HFFc6 (cell line): ENCODE measurements around the gene ADGRG1. TPM values are rescaled to one million over a fixed set of nuclear protein-coding genes. Genes with fewer than 3 reads are reported as not detected.
"Not testable (repeated sequence)": the region's sequence is repeated elsewhere in the genome, so short reads cannot be mapped to it uniquely, and the experiment has no call there.

Experiments
- DNase-seq: peaks from one replicate; pipeline ENCODE4 v3.0.0-alpha.2; 2018
- H3K27ac Mint-ChIP-seq: 2 replicates; pipeline ENCODE4 v1.8.0; 2020; ENCODE audit warnings: mild to moderate bottlenecking, mixed read lengths
- H3K27me3 Mint-ChIP-seq: 2 replicates; pipeline ENCODE4 v1.8.0; 2021; ENCODE audit warnings: mild to moderate bottlenecking, moderate library complexity, mixed read lengths; ENCODE audit not compliant: insufficient read depth
- H3K36me3 Mint-ChIP-seq: 2 replicates; pipeline ENCODE4 v1.8.0; 2021; ENCODE audit warnings: low read depth, mixed read lengths
- H3K4me1 Mint-ChIP-seq: 2 replicates; pipeline ENCODE4 v1.8.0; 2020; ENCODE audit warnings: low read depth, mixed read lengths
- H3K4me3 Mint-ChIP-seq: 2 replicates; pipeline ENCODE4 v1.8.0; 2020; ENCODE audit warnings: mild to moderate bottlenecking, moderate library complexity, mixed read lengths
- H3K9me3 Mint-ChIP-seq: 2 replicates; pipeline ENCODE4 v1.8.0; 2020; ENCODE audit warnings: mild to moderate bottlenecking, mixed read lengths
- CTCF ChIP-seq: fragments of 200-600 bp; sonication (generic); IDR thresholded peaks from 2 replicates; pipeline ENCODE4 v1.5.0; 2021; ENCODE audit warnings: antibody characterized with exemption, mild to moderate bottlenecking
- total RNA-seq, 6 experiments: library from RNA; stranded (reverse); fragmentation: NEBNext Ultra II Directional; extraction: Animal tissue kit (Norgen Biotek cat#: 25700); gene quantifications; 2 replicates in 1 of 6; 3 replicates in 5 of 6; pipeline ENCODE4 v1.2.3, GENCODE V29; 2021

Gene ADGRG1
- total RNA-seq, 6 experiments from 2014 or later, result 0.18 to 1.4 (median 0.50) TPM

- TF ChIP-seq CTCF, result no peak
These were observed 34.4 kb upstream of the ADGRG1 start for GRCh38 chr16:57593990-57594389.

GRCh38 chr16:57594531-57595031 lies 33.8 kb upstream of the ADGRG1 start:
- H3K27me3 Mint-ChIP-seq, result peaks cover 20% of the 10 kb centered on the region
- no peak overlapping the region for H3K4me3 Mint-ChIP-seq
- H3K4me1 Mint-ChIP-seq, result peaks cover 23% of the 10 kb centered on the region
- DNase-seq, result no peak
- no peak for TF ChIP-seq CTCF
- no peak overlapping the region for H3K27ac Mint-ChIP-seq
- 0 out of 2 replicates have a peak, but pooled peaks cover 3% of the 10 kb centered on the region for H3K36me3 Mint-ChIP-seq
- peaks cover 6% of the 10 kb centered on the region; the same call in 1 of the 2 replicates for H3K9me3 Mint-ChIP-seq

More at GRCh38 chr16:57593990-57594389, 34.4 kb upstream of the ADGRG1 start:
- H3K27ac Mint-ChIP-seq, result no peak overlapping the region
- DNase-seq, result no peak
- H3K9me3 Mint-ChIP-seq, result peaks cover 6% of the 10 kb centered on the region; the same call in 1 of the 2 replicates
- H3K36me3 Mint-ChIP-seq, result 0 out of 2 replicates have a peak, but pooled peaks cover 3% of the 10 kb centered on the region
- H3K27me3 Mint-ChIP-seq, result peaks cover 14% of the 10 kb centered on the region
- peaks cover 23% of the 10 kb centered on the region for H3K4me1 Mint-ChIP-seq
- H3K4me3 Mint-ChIP-seq, result no peak overlapping the region

GRCh38 chr16:57596234-57596633 lies 32.2 kb upstream of the ADGRG1 start:
- H3K9me3 Mint-ChIP-seq, H3K36me3 Mint-ChIP-seq, DNase-seq, H3K27ac Mint-ChIP-seq, H3K4me3 Mint-ChIP-seq: not testable (repeated sequence)
- peaks cover 10% of the 10 kb centered on the region for H3K4me1 Mint-ChIP-seq
- H3K27me3 Mint-ChIP-seq, result peaks cover 20% of the 10 kb centered on the region

- no peak for TF ChIP-seq CTCF
- DNase-seq, result no peak
- Mint-ChIP-seq H3K4me3 (no peak overlapping the region), H3K4me1 (no peaks in the 10 kb centered on the region), H3K27me3 (peaks cover 30% of the 10 kb centered on the region), H3K36me3 (0 out of 2 replicates have a peak, but pooled peaks cover 3% of the 10 kb centered on the region), H3K9me3 (peaks cover 6% of the 10 kb centered on the region; the same call in 1 of the 2 replicates), H3K27ac (no peak overlapping the region)
These were observed 30.0 kb upstream of the ADGRG1 start for GRCh38 chr16:57598437-57598836.

- peaks cover 6% of the 10 kb centered on the region; the same call in 1 of the 2 replicates for H3K9me3 Mint-ChIP-seq
- peaks cover 39% of the 10 kb centered on the region for H3K27me3 Mint-ChIP-seq
- no peak overlapping the region for H3K4me3 Mint-ChIP-seq
- no peak overlapping the region for H3K27ac Mint-ChIP-seq
- H3K36me3 Mint-ChIP-seq, result 0 out of 2 replicates have a peak, but pooled peaks cover 3% of the 10 kb centered on the region
- H3K4me1 Mint-ChIP-seq, result no peaks in the 10 kb centered on the region
- no peak for DNase-seq
- TF ChIP-seq CTCF, result peak; percentile 81
These were observed 28.2 kb upstream of the ADGRG1 start for GRCh38 chr16:57600048-57600835.
